ENCODE data around the gene HOXC5.
"Not testable (repeated sequence)": the region's sequence is repeated elsewhere in the genome, so short reads cannot be mapped to it uniquely, and the experiment has no call there.

Gene HOXC5

GRCh38 chr12:54037360-54038283 lies 4.8 kb downstream of the HOXC5 start:
- Histone ChIP-seq H4K20me1 (peaks cover 0 to 76% (median 40%) of the 10 kb centered on the region in 11 experiments; a peak in 17 of 22 replicates), H3K9me3 (replicated peaks in 1 of 11) (peaks cover 10 to 39% (median 21%) of the 10 kb centered on the region in 11 experiments), H3K27me3 (peaks cover 100% of the 10 kb centered on the region in 11 experiments), H3K9ac (no peak overlapping the region), H3K4me3 (no peak overlapping the region), H3K4me2 (peak overlapping the region in 2 of 11 experiments; percentile 33 to 48; a peak in 4 of 22 replicates), H3K27ac (no peak overlapping the region), H3K36me3 (no peaks in the 10 kb centered on the region), H3K4me1 (peaks cover 0 to 10% (median 8%) of the 10 kb centered on the region in 10 experiments; a peak in 8 of 20 replicates)
- TF ChIP-seq Cebpa-rat (IDR thresholded peaks at IDR 0.05) = no peak

GRCh38 chr12:54038284-54038870 lies 5.5 kb downstream of the HOXC5 start:
- Histone ChIP-seq H3K36me3 (no peaks in the 10 kb centered on the region), H3K4me1 (peaks cover 0 to 10% (median 8%) of the 10 kb centered on the region in 10 experiments; a peak in 8 of 20 replicates), H3K9ac (no peak overlapping the region), H3K9me3 (replicated peaks in 1 of 11) (peaks cover 2 to 31% (median 14%) of the 10 kb centered on the region in 11 experiments), H4K20me1 (peaks cover 0 to 76% (median 40%) of the 10 kb centered on the region in 11 experiments; a peak in 17 of 22 replicates), H3K27ac (no peak overlapping the region), H3K4me2 (no peak overlapping the region), H3K4me3 (no peak overlapping the region), H3K27me3 (peaks cover 100% of the 10 kb centered on the region in 11 experiments)
- TF ChIP-seq Cebpa-rat (IDR thresholded peaks at IDR 0.05) = no peak

- Histone ChIP-seq H3K4me3 (no peak overlapping the region), H3K9me3 (replicated peaks in 1 of 11) (peaks cover 0 to 27% (median 11%) of the 10 kb centered on the region in 11 experiments; a peak in 15 of 22 replicates), H3K36me3 (no peaks in the 10 kb centered on the region), H3K27me3 (peaks cover 100% of the 10 kb centered on the region in 11 experiments), H3K9ac (no peak overlapping the region), H3K27ac (no peak overlapping the region), H3K4me1 (peaks cover 0 to 10% (median 8%) of the 10 kb centered on the region in 10 experiments; a peak in 8 of 20 replicates), H3K4me2 (no peak overlapping the region), H4K20me1 (peaks cover 0 to 72% (median 40%) of the 10 kb centered on the region in 11 experiments; a peak in 17 of 22 replicates)
- no peak for TF ChIP-seq Cebpa-rat (IDR thresholded peaks at IDR 0.05)
Observed at GRCh38 chr12:54038871-54039414, 6.1 kb downstream of the HOXC5 start.

- peaks cover 100% of the 10 kb centered on the region in 11 experiments for H3K27me3 ChIP-seq
- no peaks in the 10 kb centered on the region for H3K36me3 ChIP-seq
- H4K20me1 ChIP-seq = peaks cover 0 to 71% (median 36%) of the 10 kb centered on the region in 11 experiments; a peak in 17 of 22 replicates
- no peak overlapping the region for H3K27ac ChIP-seq
- H3K9me3 ChIP-seq (replicated peaks in 1 of 11) = peaks cover 0 to 22% (median 11%) of the 10 kb centered on the region in 11 experiments; a peak in 15 of 22 replicates
- H3K4me1 ChIP-seq = peaks cover 0 to 10% (median 8%) of the 10 kb centered on the region in 10 experiments; a peak in 8 of 20 replicates
- TF ChIP-seq Cebpa-rat (IDR thresholded peaks at IDR 0.05) = no peak
- no peak overlapping the region for H3K4me3 ChIP-seq
- no peak overlapping the region for H3K9ac ChIP-seq
- H3K4me2 ChIP-seq = no peak overlapping the region
Observed at GRCh38 chr12:54039417-54040147, 6.7 kb downstream of the HOXC5 start.

- no peak overlapping the region for H3K27ac ChIP-seq
- peaks cover 0 to 10% (median 8%) of the 10 kb centered on the region in 10 experiments; a peak in 8 of 20 replicates for H3K4me1 ChIP-seq
- peaks cover 0 to 20% (median 11%) of the 10 kb centered on the region in 11 experiments; a peak in 14 of 22 replicates for H3K9me3 ChIP-seq (replicated peaks in 1 of 11)
- no peaks in the 10 kb centered on the region for H3K36me3 ChIP-seq
- TF ChIP-seq Cebpa-rat (IDR thresholded peaks at IDR 0.05) = no peak
- no peak overlapping the region for H3K4me2 ChIP-seq
- H4K20me1 ChIP-seq = peaks cover 0 to 66% (median 35%) of the 10 kb centered on the region in 11 experiments; a peak in 17 of 22 replicates
- H3K4me3 ChIP-seq = no peak overlapping the region
- peaks cover 100% of the 10 kb centered on the region in 11 experiments for H3K27me3 ChIP-seq
- H3K9ac ChIP-seq = no peak overlapping the region
Observed at GRCh38 chr12:54040148-54040494, 7.3 kb downstream of the HOXC5 start.

GRCh38 chr12:54040648-54041047 lies 7.8 kb downstream of the HOXC5 start:
- Histone ChIP-seq H3K27me3 (peaks cover 100% of the 10 kb centered on the region in 11 experiments), H3K4me1 (peaks cover 0 to 10% (median 8%) of the 10 kb centered on the region in 10 experiments; a peak in 8 of 20 replicates), H3K4me2 (no peak overlapping the region), H3K9ac (no peak overlapping the region), H4K20me1 (peaks cover 0 to 63% (median 34%) of the 10 kb centered on the region in 11 experiments; a peak in 17 of 22 replicates), H3K9me3 (replicated peaks in 1 of 11) (peaks cover 0 to 20% (median 11%) of the 10 kb centered on the region in 11 experiments; a peak in 14 of 22 replicates), H3K36me3 (no peaks in the 10 kb centered on the region), H3K4me3 (no peak overlapping the region), H3K27ac (no peak overlapping the region)
- TF ChIP-seq Cebpa-rat (IDR thresholded peaks at IDR 0.05) = no peak

- Histone ChIP-seq H3K4me2 (no peak overlapping the region), H3K27ac (no peak overlapping the region), H4K20me1 (peaks cover 0 to 63% (median 36%) of the 10 kb centered on the region in 11 experiments; a peak in 15 of 22 replicates), H3K9me3 (replicated peaks in 1 of 11) (peaks cover 0 to 20% (median 11%) of the 10 kb centered on the region in 11 experiments; a peak in 14 of 22 replicates), H3K4me1 (peaks cover 0 to 10% (median 8%) of the 10 kb centered on the region in 10 experiments; a peak in 8 of 20 replicates), H3K27me3 (peaks cover 100% of the 10 kb centered on the region in 11 experiments), H3K9ac (no peak overlapping the region), H3K36me3 (no peaks in the 10 kb centered on the region), H3K4me3 (no peak overlapping the region)
- no peak for TF ChIP-seq Cebpa-rat (IDR thresholded peaks at IDR 0.05)
Observed at GRCh38 chr12:54041097-54041690, 8.3 kb downstream of the HOXC5 start.

GRCh38 chr12:54042033-54042432 lies 9.2 kb downstream of the HOXC5 start:
- not testable (repeated sequence) for H3K9ac ChIP-seq

More at GRCh38 chr12:54042033-54042432, 9.2 kb downstream of the HOXC5 start:
- H3K36me3 ChIP-seq, H3K4me1 ChIP-seq, H3K4me3 ChIP-seq, H3K27ac ChIP-seq, H3K4me2 ChIP-seq: not testable (repeated sequence)
- Histone ChIP-seq H3K27me3 (peaks cover 100% of the 10 kb centered on the region in 11 experiments), H3K9me3 (replicated peaks in 1 of 11) (peaks cover 1 to 25% (median 17%) of the 10 kb centered on the region in 11 experiments; a peak in 18 of 22 replicates), H4K20me1 (peaks cover 0 to 60% (median 35%) of the 10 kb centered on the region in 11 experiments; a peak in 15 of 22 replicates)
